ENCODE data around the gene RGS6. TPM values are rescaled to one million over a fixed set of nuclear protein-coding genes. Genes with fewer than 3 reads are reported as not detected.

Gene RGS6
- total RNA-seq, 1 experiment from 2014 or later, result not detected

GRCh38 chr14:72430457-72430856 is 498.2 kb downstream of the RGS6 start:
- H3K79me2 ChIP-seq (ENCODE audit: low read length), result no peaks in the 10 kb centered on the region
- no peak overlapping the region for H3K4me2 ChIP-seq (ENCODE audit: low read length)
- BruUV-seq (replicated peaks), result no TSS peak
- TF ChIP-seq EZH2phosphoT487 (IDR thresholded peaks at IDR 0.05; ENCODE audit: borderline replicate concordance, low read length) (no peak), CTCF (conservative IDR thresholded peaks at IDR 0.05; ENCODE audit: low read depth, low read length) (no peak), EZH2 (IDR thresholded peaks at IDR 0.05; ENCODE audit: low read length, unreplicated experiment) (no peak)
- ChIA-PET POLR2A (ENCODE audit: unreplicated experiment) (no interaction called here), CTCF (no interaction called here)
- no peak overlapping the region for H3K4me3 ChIP-seq (ENCODE audit: low read length)
- no peaks in the 10 kb centered on the region for H3K36me3 ChIP-seq (ENCODE audit: low read depth, low read length)
- H3K27ac ChIP-seq (ENCODE audit: low read length), result no peak overlapping the region
- ATAC-seq, result no peak
- no peaks in the 10 kb centered on the region for H3K9me2 ChIP-seq (replicated peaks; ENCODE audit: low read length)
- H3K27me3 ChIP-seq (ENCODE audit: low read length), result peaks cover 55% of the 10 kb centered on the region
- H3K4me1 ChIP-seq (ENCODE audit: insufficient read depth, low read length), result no peaks in the 10 kb centered on the region
- no peaks in the 10 kb centered on the region for H3K9me3 ChIP-seq (ENCODE audit: low read length)
- H3K9ac ChIP-seq (ENCODE audit: low read length), result no peak overlapping the region
- no peaks in the 10 kb centered on the region for H3F3A ChIP-seq (ENCODE audit: low read length, unreplicated experiment)
- no peaks in the 10 kb centered on the region for H4K20me1 ChIP-seq (ENCODE audit: low read length)
- no peak overlapping the region for H2AFZ ChIP-seq (ENCODE audit: low read length)
- intact Hi-C loops (cut with micrococcal nuclease), result no loop called here
- no peak for DNase-seq

- H3K27me3 ChIP-seq (ENCODE audit: low read length), result peaks cover 53% of the 10 kb centered on the region
- no peaks in the 10 kb centered on the region for H4K20me1 ChIP-seq (ENCODE audit: low read length)
- H3K4me3 ChIP-seq (ENCODE audit: low read length), result no peak overlapping the region
- ATAC-seq, result no peak
- no peaks in the 10 kb centered on the region for H3F3A ChIP-seq (ENCODE audit: low read length, unreplicated experiment)
- H3K9me2 ChIP-seq (replicated peaks; ENCODE audit: low read length), result no peaks in the 10 kb centered on the region
- no peaks in the 10 kb centered on the region for H3K9me3 ChIP-seq (ENCODE audit: low read length)
- intact Hi-C loops (cut with micrococcal nuclease), result no loop called here
- BruUV-seq (replicated peaks), result no TSS peak
- no peak for DNase-seq
- no peaks in the 10 kb centered on the region for H3K36me3 ChIP-seq (ENCODE audit: low read depth, low read length)
- no peak overlapping the region for H2AFZ ChIP-seq (ENCODE audit: low read length)
- H3K4me2 ChIP-seq (ENCODE audit: low read length), result no peak overlapping the region
- no peak overlapping the region for H3K9ac ChIP-seq (ENCODE audit: low read length)
- H3K79me2 ChIP-seq (ENCODE audit: low read length), result no peaks in the 10 kb centered on the region
- TF ChIP-seq CTCF (conservative IDR thresholded peaks at IDR 0.05; ENCODE audit: low read depth, low read length), result no peak
- no peak for TF ChIP-seq EZH2 (IDR thresholded peaks at IDR 0.05; ENCODE audit: low read length, unreplicated experiment)
- TF ChIP-seq EZH2phosphoT487 (IDR thresholded peaks at IDR 0.05; ENCODE audit: borderline replicate concordance, low read length), result no peak
- CTCF ChIA-PET, result no interaction called here
- POLR2A ChIA-PET (ENCODE audit: unreplicated experiment), result no interaction called here
- H3K27ac ChIP-seq (ENCODE audit: low read length), result no peak overlapping the region
- H3K4me1 ChIP-seq (ENCODE audit: insufficient read depth, low read length), result no peaks in the 10 kb centered on the region
These were observed 500.5 kb downstream of the RGS6 start for GRCh38 chr14:72432748-72433147.

GRCh38 chr14:72433511-72433910 is 501.3 kb downstream of the RGS6 start:
- H3K36me3 ChIP-seq (ENCODE audit: low read depth, low read length), result no peaks in the 10 kb centered on the region
- H3K9me2 ChIP-seq (replicated peaks; ENCODE audit: low read length), result no peaks in the 10 kb centered on the region
- no peak for TF ChIP-seq CTCF (conservative IDR thresholded peaks at IDR 0.05; ENCODE audit: low read depth, low read length)
- TF ChIP-seq EZH2phosphoT487 (IDR thresholded peaks at IDR 0.05; ENCODE audit: borderline replicate concordance, low read length), result no peak
- no peak for TF ChIP-seq EZH2 (IDR thresholded peaks at IDR 0.05; ENCODE audit: low read length, unreplicated experiment)
- ChIA-PET CTCF (interaction anchor here (0.6 kb wide), 1 partner anchor 20 kb away, joined by 6 read pairs; no protein-coding TSS in a partner anchor), POLR2A (ENCODE audit: unreplicated experiment) (no interaction called here)
- no peaks in the 10 kb centered on the region for H3K9me3 ChIP-seq (ENCODE audit: low read length)
- no peak overlapping the region for H3K4me3 ChIP-seq (ENCODE audit: low read length)
- no peaks in the 10 kb centered on the region for H3K79me2 ChIP-seq (ENCODE audit: low read length)
- H3K9ac ChIP-seq (ENCODE audit: low read length), result no peak overlapping the region
- no peaks in the 10 kb centered on the region for H3F3A ChIP-seq (ENCODE audit: low read length, unreplicated experiment)
- H3K4me2 ChIP-seq (ENCODE audit: low read length), result no peak overlapping the region
- peaks cover 53% of the 10 kb centered on the region for H3K27me3 ChIP-seq (ENCODE audit: low read length)
- H3K27ac ChIP-seq (ENCODE audit: low read length), result no peak overlapping the region
- no peaks in the 10 kb centered on the region for H3K4me1 ChIP-seq (ENCODE audit: insufficient read depth, low read length)
- no TSS peak for BruUV-seq (replicated peaks)
- intact Hi-C loops (cut with micrococcal nuclease), result no loop called here
- no peak overlapping the region for H2AFZ ChIP-seq (ENCODE audit: low read length)
- DNase-seq, result peak; percentile 60
- H4K20me1 ChIP-seq (ENCODE audit: low read length), result no peaks in the 10 kb centered on the region
- ATAC-seq, result peak; percentile 82
